Left lung (tissue), 10 donors: ENCODE results near the gene LOXL3. TPM values are rescaled to one million over a fixed set of nuclear protein-coding genes. Genes with fewer than 3 reads are reported as not detected.
"Not testable (repeated sequence)": the region's sequence is repeated elsewhere in the genome, so short reads cannot be mapped to it uniquely, and the experiment has no call there.

Experiments
- ATAC-seq: fragments of 200-7000 bp; cut with Tn5 transposase; one replicate; pipeline ENCODE4 v1.9.1; 2020; ENCODE audit warnings: moderate library complexity
- DNase-seq, 4 donors: peaks; one replicate each; pipeline ENCODE4 v3.0.0-alpha.2; 2013 to 2020
- H3K27ac ChIP-seq, 2 donors: fragments of 200-600 bp; sonication (generic) in 1 of 2; one replicate each; pipeline versions ENCODE4 v1.5.0 to v1.8.0; 2020 to 2021
- H3K27me3 ChIP-seq, 2 donors: fragments of 200-600 bp; sonication (generic) in 1 of 2; one replicate each; pipeline versions ENCODE4 v1.5.0 to v1.8.0; 2020 to 2021
- H3K36me3 ChIP-seq, 2 donors: fragments of 200-600 bp; sonication (generic) in 1 of 2; one replicate each; pipeline versions ENCODE4 v1.5.0 to v1.8.0; 2020 to 2021
- H3K4me1 ChIP-seq, 2 donors: fragments of 200-600 bp; one replicate each; pipeline ENCODE4 v1.8.0; 2021
- H3K4me3 ChIP-seq, 2 donors: fragments of 200-600 bp; sonication (generic) in 1 of 2; one replicate each; pipeline versions ENCODE4 v1.5.0 to v1.8.0; 2020 to 2021; ENCODE audit warnings: mild to moderate bottlenecking in 1 of 2
- H3K9me3 ChIP-seq, 2 donors: fragments of 200-600 bp; sonication (generic) in 1 of 2; one replicate each; pipeline versions ENCODE4 v1.5.0 to v1.8.0; 2020 to 2021
- CTCF ChIP-seq, 2 donors: fragments of 200-600 bp; sonication (generic) in 1 of 2; IDR thresholded peaks; one replicate each; pipeline versions ENCODE4 v1.5.0 to v1.8.0; 2021; ENCODE audit warnings: antibody characterized with exemption in 2 of 2
- intact Hi-C, 2 donors: fragments of 100-400 bp; cut with DNase I; formaldehyde crosslinking; loops; one replicate each; pipeline versions ENCODE4 v1.11.2 to v1.14.2; 2022
- polyA plus RNA-seq, 6 donors: library from polyadenylated mRNA; unstranded; fragments of 120-200 nt; gene quantifications; one replicate each; pipeline ENCODE4 v1.2.1, GENCODE V29; 2013; ENCODE audit not compliant: insufficient read length in 6 of 6
- total RNA-seq, 2 donors: library from RNA; stranded (reverse); fragmentation: NEBNext Ultra II Directional; extraction: Animal tissue kit (Norgen Biotek cat#: 25700); gene quantifications; one replicate each; pipeline ENCODE4 v1.2.1, GENCODE V29; 2021
- donor health status: DM: no; HTN: yes; CAD: no.
- donor health status: DM: no; HTN: no; CAD: no.

The LOXL3 gene
- total and polyA plus RNA-seq, 8 donors: 8.4 to 12.2 (median 10.0) TPM

DNA sequence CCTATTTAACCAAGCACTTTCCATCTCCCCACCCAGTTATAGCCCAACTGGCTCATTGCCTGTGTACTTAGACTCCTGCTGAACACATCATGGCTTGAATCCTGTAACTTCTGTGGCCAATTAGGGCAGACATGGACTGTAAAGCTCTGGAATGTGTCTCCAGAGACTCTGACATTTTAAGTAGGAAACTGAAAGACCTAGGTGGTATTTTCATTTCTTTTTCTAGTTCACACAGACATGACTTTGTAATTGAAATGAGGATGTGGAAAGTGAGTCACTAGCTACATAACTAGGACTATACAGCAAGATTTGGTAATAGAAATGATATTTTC is 13.0 kb upstream of the LOXL3 start:
- no peak for TF ChIP-seq CTCF (IDR thresholded peaks at IDR 0.05)
- ATAC-seq: peak; percentile 19

GRCh38 chr2:74566076-74566753 is 12.5 kb upstream of the LOXL3 start:
- no peak for TF ChIP-seq CTCF (IDR thresholded peaks at IDR 0.05)
- peaks cover 0 to 20% of the 10 kb centered on the region in 2 donors for H3K4me1 ChIP-seq
- no peak for DNase-seq
- H3K36me3 ChIP-seq: no peaks in the 10 kb centered on the region
- no peak overlapping the region for H3K4me3 ChIP-seq
- H3K27me3 ChIP-seq: no peaks in the 10 kb centered on the region
- H3K27ac ChIP-seq: no peak overlapping the region
- intact Hi-C loops: no loop called here
- no peaks in the 10 kb centered on the region for H3K9me3 ChIP-seq
- no peak for ATAC-seq

More for the DNA sequence above, 13.0 kb upstream of the LOXL3 start:
- Histone ChIP-seq H3K4me3 (no peak overlapping the region), H3K4me1 (peaks cover 0 to 20% of the 10 kb centered on the region in 2 donors), H3K27me3 (no peaks in the 10 kb centered on the region), H3K9me3 (no peaks in the 10 kb centered on the region), H3K27ac (no peak overlapping the region), H3K36me3 (no peaks in the 10 kb centered on the region)
- DNase-seq: no peak
- intact Hi-C loops: no loop called here

DNA sequence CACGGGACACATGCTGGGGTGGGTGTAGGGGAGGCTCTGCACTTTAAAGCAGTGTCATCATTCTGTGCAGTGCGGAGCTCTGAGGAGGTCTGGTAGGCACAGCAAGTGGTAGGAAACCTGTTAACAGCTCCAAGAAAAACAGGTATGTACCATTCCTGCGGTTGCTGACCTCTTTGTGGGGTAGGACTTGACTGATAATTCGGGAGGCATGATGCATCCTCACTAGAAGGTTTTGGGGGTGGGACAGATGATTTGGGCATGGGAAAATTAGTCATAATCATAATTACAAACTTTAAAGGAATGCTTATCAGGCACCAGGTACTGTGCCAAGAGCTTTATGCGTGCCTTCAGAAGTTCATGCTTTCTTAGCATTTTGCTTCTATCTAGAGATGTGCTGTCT is 10.5 kb upstream of the LOXL3 start:
- intact Hi-C loops: no loop called here
- TF ChIP-seq CTCF (IDR thresholded peaks at IDR 0.05): no peak
- no peak for ATAC-seq

DNA sequence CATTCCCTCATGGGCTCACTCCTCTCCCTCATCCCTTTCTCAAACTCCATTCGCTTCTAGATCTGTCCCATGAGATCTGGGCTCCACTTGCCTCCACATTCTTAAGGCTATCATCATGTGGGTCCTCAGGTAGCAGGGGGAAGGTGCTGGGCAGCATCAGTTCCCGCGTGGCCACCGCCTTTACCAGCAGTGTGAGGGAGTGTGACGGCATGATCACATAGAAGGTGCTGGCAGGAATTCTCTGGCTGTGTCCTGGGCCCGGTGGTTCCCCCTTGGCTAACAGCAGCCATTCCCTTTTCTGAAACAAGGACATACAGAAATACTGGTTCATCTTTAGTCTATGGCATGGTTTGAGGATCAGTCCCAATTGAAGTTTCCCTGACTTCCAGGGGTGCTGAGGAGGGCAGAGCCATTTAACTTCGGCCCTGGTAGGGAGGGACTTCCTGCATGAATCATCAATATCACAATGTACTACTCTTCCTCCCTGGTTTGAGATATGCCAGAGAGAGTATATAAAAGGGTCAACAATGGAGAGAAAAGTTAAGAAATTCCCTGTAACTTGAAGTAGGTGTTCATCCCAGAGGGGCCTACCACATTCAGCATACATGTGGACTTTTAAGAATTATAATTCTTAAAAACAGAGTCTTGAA is 8.5 kb upstream of the LOXL3 start:
- Histone ChIP-seq H3K27me3 (peaks cover 0 to 7% of the 10 kb centered on the region in 2 donors), H3K36me3 (no peaks in the 10 kb centered on the region), H3K27ac (no peak overlapping the region), H3K4me1 (peaks cover 0 to 27% of the 10 kb centered on the region in 2 donors), H3K4me3 (no peak overlapping the region), H3K9me3 (no peaks in the 10 kb centered on the region)
- no peak for DNase-seq
- intact Hi-C loops: no loop called here
- no peak for ATAC-seq
- TF ChIP-seq CTCF (IDR thresholded peaks at IDR 0.05): no peak

More for the DNA sequence above, 10.5 kb upstream of the LOXL3 start:
- H3K4me1 ChIP-seq: peaks cover 0 to 20% of the 10 kb centered on the region in 2 donors
- no peak overlapping the region for H3K27ac ChIP-seq
- peaks cover 0 to 7% of the 10 kb centered on the region in 2 donors for H3K27me3 ChIP-seq
- no peak for DNase-seq
- no peaks in the 10 kb centered on the region for H3K9me3 ChIP-seq
- no peaks in the 10 kb centered on the region for H3K36me3 ChIP-seq
- no peak overlapping the region for H3K4me3 ChIP-seq

DNA sequence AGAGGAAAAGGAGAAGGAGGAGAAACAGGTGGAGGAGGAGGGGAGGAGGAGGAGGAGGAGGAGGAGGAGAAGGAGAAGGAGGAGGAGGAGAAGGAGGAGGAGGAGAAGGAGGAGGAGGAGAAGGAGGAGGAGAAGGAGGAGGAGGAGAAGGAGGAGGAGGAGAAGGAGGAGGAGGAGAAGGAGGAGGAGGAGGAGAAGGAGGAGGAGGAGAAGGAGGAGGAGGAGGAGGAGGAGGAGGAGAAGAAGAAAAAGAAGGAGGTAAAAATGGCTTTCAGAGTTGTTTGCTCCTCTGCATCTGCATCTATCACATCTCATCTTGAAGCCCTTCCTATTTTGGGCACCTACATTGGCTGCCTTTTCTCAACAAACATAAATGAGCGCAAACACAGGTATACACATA is 7.3 kb upstream of the LOXL3 start:
- H3K27me3 ChIP-seq, H3K4me3 ChIP-seq, H3K9me3 ChIP-seq, H3K27ac ChIP-seq, intact Hi-C loops, DNase-seq, ATAC-seq: not testable (repeated sequence)
- peaks cover 0 to 11% of the 10 kb centered on the region in 2 donors for H3K36me3 ChIP-seq
- peaks cover 0 to 27% of the 10 kb centered on the region in 2 donors for H3K4me1 ChIP-seq
